HG03175 (cell line): ENCODE measurements around the gene CRYL1.

ENCODE experiments used
- ATAC-seq: cut with Tn5 transposase; IDR thresholded peaks from one replicate; pipeline ENCODE4 v1.9.1; 2021; ENCODE audit warnings: mild to moderate bottlenecking, moderate library complexity; ENCODE audit not compliant: unreplicated experiment

CRYL1 gene

GRCh38 chr13:20403826-20404225 lies 121.8 kb downstream of the CRYL1 start:
- ATAC-seq, result no peak

DNA sequence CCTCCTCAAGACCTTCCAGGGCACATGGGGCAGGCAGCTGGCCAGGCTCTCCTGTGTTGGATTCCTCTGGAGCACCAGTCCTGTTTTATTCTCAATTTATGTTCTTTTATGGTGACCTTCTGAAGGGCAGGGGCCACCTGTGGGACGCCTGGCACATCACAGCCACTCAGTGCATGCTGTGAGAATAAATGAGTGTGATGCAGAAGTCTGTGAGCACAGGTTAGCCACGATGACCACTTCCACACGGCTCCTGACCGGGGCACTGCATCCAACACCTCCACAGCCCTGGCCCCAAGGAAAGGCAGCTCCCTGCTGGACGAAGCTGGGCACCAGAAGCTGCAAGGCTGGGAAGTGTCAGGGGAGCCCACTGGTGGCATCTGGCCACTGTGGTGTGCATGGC lies 122.8 kb downstream of the CRYL1 start:
- ATAC-seq, result no peak

- no peak for ATAC-seq
These were observed 123.5 kb downstream of the CRYL1 start for GRCh38 chr13:20401931-20402856.

- ATAC-seq, result no peak
These were observed 124.1 kb downstream of the CRYL1 start for GRCh38 chr13:20401531-20401930.

DNA sequence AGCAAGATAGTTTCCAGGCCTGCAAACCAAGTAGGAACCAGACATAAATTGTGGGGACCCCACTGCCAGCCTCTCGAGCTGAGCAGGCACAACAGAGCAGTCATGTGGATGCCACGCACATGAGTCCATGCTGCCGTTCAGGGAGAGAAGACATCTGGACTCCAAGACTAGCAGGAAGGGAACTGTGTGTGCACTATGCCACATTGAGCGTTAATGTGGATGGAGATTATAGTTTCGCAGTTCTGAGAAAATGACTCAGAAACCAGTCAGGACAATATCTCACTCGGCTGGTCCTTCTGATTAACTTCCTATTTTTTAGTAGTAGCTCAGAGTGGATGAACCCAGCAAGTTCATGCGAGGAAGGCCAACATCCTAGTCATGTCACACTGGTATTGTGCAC lies 124.9 kb downstream of the CRYL1 start:
- ATAC-seq, result no peak

DNA sequence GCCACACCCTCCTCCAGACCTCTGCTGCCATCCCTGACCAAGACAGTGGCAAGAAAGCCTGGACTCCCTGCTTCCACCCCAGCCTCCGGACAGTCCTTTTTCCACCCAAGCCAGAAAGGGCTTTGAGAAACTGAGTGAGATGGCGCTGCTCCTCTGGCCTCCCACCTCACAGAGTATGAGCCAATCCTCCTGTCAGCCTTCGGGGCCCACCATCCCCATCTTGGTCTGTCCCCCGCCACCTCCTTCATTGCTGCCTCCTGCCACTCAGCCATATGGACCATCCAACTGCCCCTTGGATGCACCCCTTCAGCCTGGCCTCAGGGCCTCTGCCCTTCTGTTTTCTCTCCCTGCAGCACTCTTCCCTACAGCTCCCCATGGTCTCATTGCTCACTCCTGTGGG lies 125.7 kb downstream of the CRYL1 start:
- no peak for ATAC-seq

- no peak for ATAC-seq
These were observed 126.1 kb downstream of the CRYL1 start for GRCh38 chr13:20399515-20399914.

DNA sequence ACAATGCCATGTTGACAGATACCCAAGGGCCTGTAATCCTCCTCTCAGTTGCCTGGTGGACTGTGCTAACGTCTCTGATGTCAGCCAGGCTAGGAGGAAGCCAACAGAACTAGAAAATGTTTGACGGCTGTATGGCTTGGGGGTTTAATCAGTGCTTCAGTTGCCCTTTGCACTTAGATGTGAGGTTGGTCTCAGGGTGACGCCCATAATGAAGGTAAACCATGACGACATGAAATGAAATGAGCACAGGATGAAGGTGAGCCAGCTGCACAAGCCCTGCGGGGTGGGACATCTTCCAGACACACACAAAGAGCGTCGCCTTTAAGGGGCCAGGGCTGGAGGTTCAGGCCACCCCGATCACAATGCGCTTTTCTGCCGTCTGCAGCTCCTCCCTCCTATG lies 127.2 kb downstream of the CRYL1 start:
- ATAC-seq, result no peak

DNA sequence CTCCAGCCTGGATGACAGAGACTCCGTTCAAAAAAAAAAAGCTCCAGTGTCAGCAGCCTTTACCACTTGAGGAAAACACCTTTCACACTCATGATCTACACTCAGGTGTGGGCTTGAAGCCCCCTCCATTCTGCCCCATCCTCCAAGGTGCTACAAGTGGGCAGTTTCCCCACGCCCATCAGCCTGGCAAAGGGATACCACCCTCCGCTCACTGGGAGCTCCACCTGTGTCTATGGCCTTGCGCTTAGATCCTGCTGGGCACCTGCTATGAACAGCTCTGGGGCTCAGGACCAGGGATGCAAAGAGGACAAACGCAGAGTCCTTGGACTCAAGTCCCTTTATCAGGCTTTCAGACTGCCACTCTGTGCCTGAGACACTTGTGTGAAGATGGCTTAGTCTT lies 127.8 kb downstream of the CRYL1 start:
- no peak for ATAC-seq

DNA sequence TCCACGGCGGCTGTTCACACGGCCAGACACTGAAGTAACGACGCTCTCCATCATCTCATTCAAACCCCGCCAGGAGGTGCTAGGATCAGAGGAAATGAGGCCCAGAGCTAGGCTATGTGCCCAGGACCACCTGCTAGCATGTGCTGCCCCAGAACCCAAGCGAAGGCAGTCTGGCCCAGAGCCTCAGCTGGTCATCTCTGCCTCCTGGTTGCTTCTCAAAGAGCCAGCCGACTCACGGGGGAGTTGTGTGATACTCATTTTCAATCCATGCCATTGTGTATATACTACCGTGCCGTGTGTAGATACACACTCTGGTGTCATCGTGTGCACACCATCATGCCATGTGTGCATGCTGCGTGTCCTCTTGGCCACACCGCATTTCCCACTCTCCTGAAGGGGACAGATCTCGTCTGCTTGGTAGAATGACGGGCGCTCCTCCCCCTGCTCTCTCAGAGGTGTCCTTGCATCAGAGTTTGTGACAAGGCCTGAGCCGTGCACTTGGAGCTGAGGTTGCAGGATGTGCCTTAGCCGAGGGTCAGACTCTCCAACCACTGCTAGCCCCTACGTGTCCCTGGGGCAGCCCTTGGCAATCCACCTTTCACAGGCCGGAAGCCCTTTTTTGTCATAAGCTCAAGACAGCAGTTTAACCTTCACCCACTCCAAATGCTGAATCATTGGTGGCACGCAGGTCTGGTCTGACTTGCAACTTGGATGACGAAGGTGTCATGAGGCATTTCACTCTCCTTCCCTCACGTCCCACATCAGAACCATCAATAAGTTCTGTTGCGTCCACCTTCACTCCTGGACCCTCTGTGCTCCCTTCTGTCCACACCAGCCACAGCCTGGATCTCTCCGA lies 130.4 kb downstream of the CRYL1 start:
- ATAC-seq, result no peak

DNA sequence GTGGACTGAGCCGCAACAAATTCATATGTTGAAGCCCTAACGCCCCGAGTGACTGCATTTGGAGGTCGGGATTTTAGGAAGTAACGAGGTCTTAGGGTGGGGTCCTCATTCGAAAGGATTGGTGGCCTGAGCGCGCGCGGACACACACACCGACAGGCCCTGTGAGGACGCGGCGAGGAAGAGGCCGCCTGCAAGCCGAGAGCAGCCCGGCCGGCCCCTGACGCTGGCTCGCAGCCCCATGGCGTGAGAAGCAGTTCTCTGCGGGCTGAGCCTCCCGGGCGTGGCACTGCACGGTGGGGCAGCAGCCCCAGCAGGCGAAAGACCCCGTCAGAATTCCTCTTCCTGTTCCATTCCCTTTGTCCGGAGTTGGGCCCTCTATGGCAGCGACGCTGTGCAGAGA lies 131.2 kb downstream of the CRYL1 start:
- ATAC-seq, result no peak

- ATAC-seq, result no peak
These were observed 131.5 kb downstream of the CRYL1 start for GRCh38 chr13:20394169-20394501.

- no peak for ATAC-seq
These were observed 132.1 kb downstream of the CRYL1 start for GRCh38 chr13:20393273-20394168.

DNA sequence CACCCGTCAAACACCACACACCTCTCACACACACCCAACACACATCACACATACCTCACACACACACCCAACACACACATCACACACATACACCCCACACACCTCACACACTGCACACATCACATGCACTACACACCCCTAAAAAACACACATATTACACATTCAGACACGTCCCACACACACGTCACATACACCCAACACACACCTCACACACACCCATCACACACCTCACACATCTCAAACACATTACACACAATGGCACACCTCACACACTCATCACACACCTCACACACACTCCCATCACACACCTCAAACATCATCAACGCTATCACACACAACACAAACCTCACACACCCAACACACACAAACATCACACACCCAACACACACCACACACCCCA lies 133.1 kb downstream of the CRYL1 start:
- ATAC-seq, result no peak

- no peak for ATAC-seq
These were observed 133.8 kb downstream of the CRYL1 start for GRCh38 chr13:20391597-20392452.

GRCh38 chr13:20390526-20391175 lies 135.0 kb downstream of the CRYL1 start:
- ATAC-seq, result no peak

DNA sequence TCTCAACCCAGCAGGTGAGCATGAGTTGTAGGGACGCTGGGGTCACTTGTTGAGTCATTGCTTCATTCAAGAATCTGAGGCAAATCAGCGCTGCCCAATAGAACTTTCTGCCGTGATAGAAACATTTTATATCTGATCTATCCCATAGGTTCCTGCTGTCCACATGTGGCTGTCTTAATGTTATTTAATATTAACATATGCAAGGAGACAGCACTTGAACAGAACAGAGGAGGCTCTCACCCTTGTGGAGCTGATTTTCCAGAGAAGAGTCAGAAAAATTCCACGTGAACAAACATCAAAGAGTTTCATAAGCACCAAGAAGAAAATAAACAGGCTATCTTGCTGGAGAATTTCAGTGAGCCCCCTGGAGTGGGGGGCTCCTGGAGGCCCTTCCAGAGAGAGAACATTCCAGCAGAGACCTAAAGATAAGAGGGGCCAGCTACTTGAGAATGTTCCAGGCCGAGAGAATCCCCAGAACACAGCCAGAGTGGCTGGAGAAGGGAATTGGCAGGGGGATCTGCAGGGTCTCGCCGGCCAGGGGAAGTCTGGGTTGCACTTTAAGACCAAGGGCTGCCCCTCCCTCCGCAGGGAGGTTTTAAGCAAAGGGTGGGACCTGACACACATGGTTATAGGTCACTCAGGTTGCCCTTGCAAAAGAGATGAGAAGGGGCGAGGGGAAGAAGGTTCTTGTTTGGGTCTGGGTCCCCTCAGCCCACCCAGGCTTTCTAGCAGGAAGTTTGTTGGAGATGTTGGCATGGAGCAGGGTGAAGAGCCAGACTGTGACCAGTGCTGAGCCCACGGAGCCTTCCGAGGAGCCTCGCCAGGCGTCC lies 135.7 kb downstream of the CRYL1 start:
- ATAC-seq, result no peak

GRCh38 chr13:20388184-20388583 lies 137.5 kb downstream of the CRYL1 start:
- ATAC-seq, result no peak
